HG03039 (cell line): ENCODE data around the gene CDKL1.
"Not testable (repeated sequence)": the region's sequence is repeated elsewhere in the genome, so short reads cannot be mapped to it uniquely, and the experiment has no call there.

ENCODE experiments used
- ATAC-seq: cut with Tn5 transposase; IDR thresholded peaks from one replicate; pipeline ENCODE4 v1.9.1; 2021; ENCODE audit warnings: mild to moderate bottlenecking, moderate library complexity; ENCODE audit not compliant: unreplicated experiment

The CDKL1 gene

GRCh38 chr14:50388256-50388931 lies 8.3 kb downstream of the CDKL1 start:
- ATAC-seq: no peak

GRCh38 chr14:50387548-50387947 lies 9.1 kb downstream of the CDKL1 start:
- no peak for ATAC-seq

GRCh38 chr14:50383618-50384225 lies 13.0 kb downstream of the CDKL1 start:
- ATAC-seq: no peak

GRCh38 chr14:50381823-50382287 lies 14.8 kb downstream of the CDKL1 start:
- ATAC-seq: no peak

GRCh38 chr14:50381008-50381407 lies 15.7 kb downstream of the CDKL1 start:
- no peak for ATAC-seq

- ATAC-seq: no peak
These were observed 16.2 kb downstream of the CDKL1 start for GRCh38 chr14:50380455-50380854.

- no peak for ATAC-seq
These were observed 17.1 kb downstream of the CDKL1 start for GRCh38 chr14:50379563-50379962.

- no peak for ATAC-seq
These were observed 19.1 kb downstream of the CDKL1 start for GRCh38 chr14:50377550-50378085.

- ATAC-seq: no peak
These were observed 20.9 kb downstream of the CDKL1 start for GRCh38 chr14:50375760-50376159.

GRCh38 chr14:50373959-50374358 lies 22.7 kb downstream of the CDKL1 start:
- ATAC-seq: no peak

- ATAC-seq: no peak
These were observed 25.1 kb downstream of the CDKL1 start for GRCh38 chr14:50371546-50371945.

- ATAC-seq: no peak
These were observed 30.1 kb downstream of the CDKL1 start for GRCh38 chr14:50366589-50366988.

- ATAC-seq: no peak
These were observed 30.6 kb downstream of the CDKL1 start for GRCh38 chr14:50366115-50366514.

GRCh38 chr14:50365572-50365971 lies 31.1 kb downstream of the CDKL1 start:
- ATAC-seq: not testable (repeated sequence)

- no peak for ATAC-seq
These were observed 31.9 kb downstream of the CDKL1 start for GRCh38 chr14:50364792-50365191.

- ATAC-seq: peak; percentile 96
These were observed 33.0 kb downstream of the CDKL1 start for GRCh38 chr14:50363714-50364111.

GRCh38 chr14:50362764-50363713 lies 33.6 kb downstream of the CDKL1 start:
- ATAC-seq: no peak

- not testable (repeated sequence) for ATAC-seq
These were observed 34.9 kb downstream of the CDKL1 start for GRCh38 chr14:50361473-50362403.

GRCh38 chr14:50360851-50361250 lies 35.8 kb downstream of the CDKL1 start:
- no peak for ATAC-seq

- ATAC-seq: no peak
These were observed 36.6 kb downstream of the CDKL1 start for GRCh38 chr14:50360093-50360492.
